Measurements from ENCODE around the gene PHC2. TPM values are rescaled to one million over a fixed set of nuclear protein-coding genes. Genes with fewer than 3 reads are reported as not detected.

PHC2 gene
- polyA plus RNA-seq, 1 donor from 2014 or later, result 171 TPM

DNA sequence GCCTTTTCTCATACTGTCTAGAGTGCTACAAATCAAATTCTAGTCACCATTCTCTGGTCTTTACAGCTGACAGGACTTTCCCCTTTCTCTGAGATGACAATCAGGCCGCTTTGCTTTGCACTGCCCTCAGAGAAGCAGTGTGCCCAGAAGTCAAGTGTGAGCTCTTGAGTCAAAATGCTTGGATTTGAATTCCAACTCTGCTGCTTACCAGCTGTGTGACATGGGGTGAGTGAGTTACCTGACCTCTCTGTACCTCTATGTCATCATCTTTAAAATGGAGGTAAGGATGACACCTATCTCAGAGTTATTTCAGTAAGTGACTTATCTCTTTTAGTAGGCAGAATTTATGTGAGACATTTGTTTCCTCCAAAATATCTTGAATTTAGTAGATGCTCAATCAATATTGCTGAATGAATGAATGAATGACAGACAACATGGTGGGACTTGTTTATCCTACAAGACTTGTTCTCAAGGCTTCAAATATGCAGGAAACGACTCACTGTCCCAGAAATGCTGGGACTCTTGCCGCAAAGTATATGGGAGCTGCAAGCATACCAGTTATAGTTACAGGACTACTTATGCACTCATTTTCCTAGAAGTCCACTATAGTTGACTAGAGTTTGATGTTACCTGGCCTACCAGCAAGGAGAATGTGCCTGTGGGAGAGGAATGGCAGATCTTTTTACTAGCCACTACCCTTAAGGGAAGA is 71.9 kb downstream of the PHC2 start:
- H3K4me3 ChIP-seq (ENCODE audit: low read length), result no peak overlapping the region
- no peaks in the 10 kb centered on the region for H4K20me1 ChIP-seq (ENCODE audit: insufficient read depth)
- H3K4me2 ChIP-seq (ENCODE audit: low read length), result no peak overlapping the region
- no peaks in the 10 kb centered on the region for H3K9me3 ChIP-seq (ENCODE audit: low read length)
- H3K9ac ChIP-seq (ENCODE audit: low read length), result no peak overlapping the region
- peaks cover 23% of the 10 kb centered on the region for H3K79me2 ChIP-seq (replicated peaks; ENCODE audit: insufficient read depth, low read length)
- H3K27me3 ChIP-seq (ENCODE audit: insufficient read depth, low read depth, low read length), result no peaks in the 10 kb centered on the region
- peaks cover 4% of the 10 kb centered on the region for H3F3A ChIP-seq (ENCODE audit: insufficient read depth, low read length, poor library complexity, severe bottlenecking)
- H3K9me2 ChIP-seq (ENCODE audit: insufficient read depth, low read length), result no peaks in the 10 kb centered on the region
- peaks cover 43% of the 10 kb centered on the region for H3K36me3 ChIP-seq (ENCODE audit: insufficient read depth, low read length)
- H2AFZ ChIP-seq (ENCODE audit: low read depth, low read length), result no peak overlapping the region
- no peak overlapping the region for H3K27ac ChIP-seq (ENCODE audit: low read length)
- TF ChIP-seq MXI1 (conservative IDR thresholded peaks at IDR 0.05; ENCODE audit: poor library complexity, severe bottlenecking) (no peak), EP300 (conservative IDR thresholded peaks at IDR 0.05; ENCODE audit: poor library complexity, severe bottlenecking) (no peak)

DNA sequence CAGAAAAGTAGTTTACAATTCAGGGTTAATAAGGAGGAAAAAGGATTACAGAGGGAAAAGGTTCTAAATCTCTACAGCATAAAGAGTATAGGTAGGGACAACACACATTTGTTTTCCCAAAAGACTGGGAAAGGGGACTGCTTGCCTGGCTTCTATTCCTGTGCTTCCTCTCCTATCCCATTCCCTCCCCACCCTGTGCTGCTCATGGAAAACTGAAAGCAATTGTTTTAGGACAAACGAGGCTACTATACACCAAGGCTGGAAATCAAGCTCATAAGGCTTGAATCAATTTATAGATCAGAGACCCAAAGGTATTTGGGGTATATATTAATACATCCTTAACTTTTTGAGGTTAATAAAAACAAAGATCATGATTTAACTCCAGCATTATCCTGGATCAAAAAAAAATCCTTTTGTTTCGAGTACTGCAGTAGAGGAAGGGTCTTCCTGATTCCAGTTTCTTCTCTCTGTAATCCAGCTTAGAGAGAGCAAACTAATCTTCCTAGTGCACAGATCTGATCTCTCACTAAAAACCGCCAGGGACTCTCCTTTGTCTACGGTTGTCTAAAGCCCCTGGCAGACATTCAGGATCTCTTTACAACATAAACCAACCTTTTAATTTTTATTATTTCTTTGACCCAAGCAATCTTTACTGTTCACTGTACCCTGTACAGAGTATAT is 72.6 kb downstream of the PHC2 start:
- H3K9me3 ChIP-seq (ENCODE audit: low read length), result no peaks in the 10 kb centered on the region
- H3K9me2 ChIP-seq (ENCODE audit: insufficient read depth, low read length), result no peaks in the 10 kb centered on the region
- H3K4me2 ChIP-seq (ENCODE audit: low read length), result no peak overlapping the region
- peaks cover 23% of the 10 kb centered on the region for H3K79me2 ChIP-seq (replicated peaks; ENCODE audit: insufficient read depth, low read length)
- H3K36me3 ChIP-seq (ENCODE audit: insufficient read depth, low read length), result peaks cover 43% of the 10 kb centered on the region
- TF ChIP-seq EP300 (conservative IDR thresholded peaks at IDR 0.05; ENCODE audit: poor library complexity, severe bottlenecking) (no peak), SMC3 (conservative IDR thresholded peaks at IDR 0.05; ENCODE audit: poor library complexity) (no peak), EZH2 (IDR thresholded peaks at IDR 0.05; ENCODE audit: borderline replicate concordance, insufficient read depth, low read length, poor library complexity, severe bottlenecking) (no peak), POLR2AphosphoS5 (IDR thresholded peaks at IDR 0.05) (no peak), RAD21 (conservative IDR thresholded peaks at IDR 0.05) (no peak), TAF1 (IDR thresholded peaks at IDR 0.05; ENCODE audit: low read depth) (no peak)
- TF ChIP-seq, protein P1, sequence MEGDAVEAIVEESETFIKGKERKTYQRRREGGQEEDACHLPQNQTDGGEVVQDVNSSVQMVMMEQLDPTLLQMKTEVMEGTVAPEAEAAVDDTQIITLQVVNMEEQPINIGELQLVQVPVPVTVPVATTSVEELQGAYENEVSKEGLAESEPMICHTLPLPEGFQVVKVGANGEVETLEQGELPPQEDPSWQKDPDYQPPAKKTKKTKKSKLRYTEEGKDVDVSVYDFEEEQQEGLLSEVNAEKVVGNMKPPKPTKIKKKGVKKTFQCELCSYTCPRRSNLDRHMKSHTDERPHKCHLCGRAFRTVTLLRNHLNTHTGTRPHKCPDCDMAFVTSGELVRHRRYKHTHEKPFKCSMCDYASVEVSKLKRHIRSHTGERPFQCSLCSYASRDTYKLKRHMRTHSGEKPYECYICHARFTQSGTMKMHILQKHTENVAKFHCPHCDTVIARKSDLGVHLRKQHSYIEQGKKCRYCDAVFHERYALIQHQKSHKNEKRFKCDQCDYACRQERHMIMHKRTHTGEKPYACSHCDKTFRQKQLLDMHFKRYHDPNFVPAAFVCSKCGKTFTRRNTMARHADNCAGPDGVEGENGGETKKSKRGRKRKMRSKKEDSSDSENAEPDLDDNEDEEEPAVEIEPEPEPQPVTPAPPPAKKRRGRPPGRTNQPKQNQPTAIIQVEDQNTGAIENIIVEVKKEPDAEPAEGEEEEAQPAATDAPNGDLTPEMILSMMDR (IDR thresholded peaks at IDR 0.05; ENCODE audit: poor library complexity, severe bottlenecking), result no peak
- H3K27me3 ChIP-seq (ENCODE audit: insufficient read depth, low read depth, low read length), result no peaks in the 10 kb centered on the region
- no peak overlapping the region for H3K9ac ChIP-seq (ENCODE audit: low read length)
- H3K27ac ChIP-seq (ENCODE audit: low read length), result no peak overlapping the region
- H4K20me1 ChIP-seq (ENCODE audit: insufficient read depth), result no peaks in the 10 kb centered on the region
- H3F3A ChIP-seq (ENCODE audit: insufficient read depth, low read length, poor library complexity, severe bottlenecking), result peaks cover 4% of the 10 kb centered on the region
- H3K4me3 ChIP-seq (ENCODE audit: low read length), result no peak overlapping the region
- H2AFZ ChIP-seq (ENCODE audit: low read depth, low read length), result no peak overlapping the region

DNA sequence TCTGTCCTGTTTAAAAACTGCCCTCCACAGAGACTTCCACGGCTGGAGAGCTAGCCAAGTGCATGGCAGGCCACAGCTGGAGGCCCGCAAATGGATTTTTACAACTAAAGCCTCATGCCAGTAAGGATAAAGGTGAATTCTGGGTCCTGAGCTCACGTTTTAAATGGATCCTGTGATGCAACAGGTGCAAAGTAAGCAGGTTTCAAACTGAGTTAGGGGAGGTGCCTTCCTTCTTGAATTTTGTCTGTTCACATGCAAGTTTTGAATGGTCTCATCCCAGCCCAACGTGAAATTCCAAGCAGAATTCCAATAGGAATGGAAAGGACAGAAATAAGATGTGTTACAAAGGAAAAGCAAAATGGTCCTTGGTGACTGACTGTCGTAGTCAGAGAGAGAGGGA is 73.8 kb downstream of the PHC2 start:
- H3K27me3 ChIP-seq (ENCODE audit: insufficient read depth, low read depth, low read length), result no peaks in the 10 kb centered on the region
- no peaks in the 10 kb centered on the region for H3K9me3 ChIP-seq (ENCODE audit: low read length)
- H3K4me3 ChIP-seq (ENCODE audit: low read length), result no peak overlapping the region
- H3K27ac ChIP-seq (ENCODE audit: low read length), result no peak overlapping the region
- H3K79me2 ChIP-seq (replicated peaks; ENCODE audit: insufficient read depth, low read length), result peaks cover 21% of the 10 kb centered on the region
- peaks cover 45% of the 10 kb centered on the region for H3K36me3 ChIP-seq (ENCODE audit: insufficient read depth, low read length)
- H3K9ac ChIP-seq (ENCODE audit: low read length), result no peak overlapping the region
- H3F3A ChIP-seq (ENCODE audit: insufficient read depth, low read length, poor library complexity, severe bottlenecking), result peaks cover 2% of the 10 kb centered on the region
- H3K4me2 ChIP-seq (ENCODE audit: low read length), result no peak overlapping the region
- H4K20me1 ChIP-seq (ENCODE audit: insufficient read depth), result no peaks in the 10 kb centered on the region
- no peak overlapping the region for H2AFZ ChIP-seq (ENCODE audit: low read depth, low read length)
- no peaks in the 10 kb centered on the region for H3K9me2 ChIP-seq (ENCODE audit: insufficient read depth, low read length)
- TF ChIP-seq, protein P1 (IDR thresholded peaks at IDR 0.05; ENCODE audit: poor library complexity, severe bottlenecking), result no peak
- no peak for TF ChIP-seq POLR2AphosphoS5 (IDR thresholded peaks at IDR 0.05)
- no peak for TF ChIP-seq RAD21 (conservative IDR thresholded peaks at IDR 0.05)
- no peak for TF ChIP-seq SMC3 (conservative IDR thresholded peaks at IDR 0.05; ENCODE audit: poor library complexity)
- TF ChIP-seq, protein P2, sequence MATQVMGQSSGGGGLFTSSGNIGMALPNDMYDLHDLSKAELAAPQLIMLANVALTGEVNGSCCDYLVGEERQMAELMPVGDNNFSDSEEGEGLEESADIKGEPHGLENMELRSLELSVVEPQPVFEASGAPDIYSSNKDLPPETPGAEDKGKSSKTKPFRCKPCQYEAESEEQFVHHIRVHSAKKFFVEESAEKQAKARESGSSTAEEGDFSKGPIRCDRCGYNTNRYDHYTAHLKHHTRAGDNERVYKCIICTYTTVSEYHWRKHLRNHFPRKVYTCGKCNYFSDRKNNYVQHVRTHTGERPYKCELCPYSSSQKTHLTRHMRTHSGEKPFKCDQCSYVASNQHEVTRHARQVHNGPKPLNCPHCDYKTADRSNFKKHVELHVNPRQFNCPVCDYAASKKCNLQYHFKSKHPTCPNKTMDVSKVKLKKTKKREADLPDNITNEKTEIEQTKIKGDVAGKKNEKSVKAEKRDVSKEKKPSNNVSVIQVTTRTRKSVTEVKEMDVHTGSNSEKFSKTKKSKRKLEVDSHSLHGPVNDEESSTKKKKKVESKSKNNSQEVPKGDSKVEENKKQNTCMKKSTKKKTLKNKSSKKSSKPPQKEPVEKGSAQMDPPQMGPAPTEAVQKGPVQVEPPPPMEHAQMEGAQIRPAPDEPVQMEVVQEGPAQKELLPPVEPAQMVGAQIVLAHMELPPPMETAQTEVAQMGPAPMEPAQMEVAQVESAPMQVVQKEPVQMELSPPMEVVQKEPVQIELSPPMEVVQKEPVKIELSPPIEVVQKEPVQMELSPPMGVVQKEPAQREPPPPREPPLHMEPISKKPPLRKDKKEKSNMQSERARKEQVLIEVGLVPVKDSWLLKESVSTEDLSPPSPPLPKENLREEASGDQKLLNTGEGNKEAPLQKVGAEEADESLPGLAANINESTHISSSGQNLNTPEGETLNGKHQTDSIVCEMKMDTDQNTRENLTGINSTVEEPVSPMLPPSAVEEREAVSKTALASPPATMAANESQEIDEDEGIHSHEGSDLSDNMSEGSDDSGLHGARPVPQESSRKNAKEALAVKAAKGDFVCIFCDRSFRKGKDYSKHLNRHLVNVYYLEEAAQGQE (IDR thresholded peaks at IDR 0.05; ENCODE audit: borderline replicate concordance), result no peak
- TF ChIP-seq EZH2 (IDR thresholded peaks at IDR 0.05; ENCODE audit: borderline replicate concordance, insufficient read depth, low read length, poor library complexity, severe bottlenecking), result no peak
- TF ChIP-seq MXI1 (conservative IDR thresholded peaks at IDR 0.05; ENCODE audit: poor library complexity, severe bottlenecking), result no peak
- no peak for TF ChIP-seq TAF1 (IDR thresholded peaks at IDR 0.05; ENCODE audit: low read depth)
- no peak for TF ChIP-seq EP300 (conservative IDR thresholded peaks at IDR 0.05; ENCODE audit: poor library complexity, severe bottlenecking)

All from neural cell (in vitro differentiated cells).